Heart left ventricle (tissue), 13 donors: ENCODE data around the gene MYORG.

Experiments
- POLR2A ChIP-seq, 2 donors: fragments of 450-650 bp; IDR thresholded peaks; one replicate each; pipeline ENCODE4 v1.6.1; 2017; ENCODE audit warnings: antibody characterized with exemption in 2 of 2, mild to moderate bottlenecking in 2 of 2, moderate library complexity in 2 of 2
- TF ChIP-seq, protein P1 (sequence below), 12 donors: fragments of 200-600 bp; sonication (generic) in 4 of 12; IDR thresholded peaks; one replicate each; pipeline versions ENCODE4 v1.5.0 to v1.8.0; 2018 to 2022; ENCODE audit warnings: antibody characterized with exemption in 12 of 12, mild to moderate bottlenecking in 5 of 12
- donor health status: ischemic (EF 13 %, LVEDD 7.1; RV severe dilation, severe dysfunction).
- donor health status: DM: no; HTN: yes; CAD: no.
- donor health status: DM: no; HTN: no; CAD: no.
- donor health status: ischemic (EF 25% LVEDD 6.9; RV normal size, moderate dysfunction).
- donor health status: ischemic (EF 25% LVEDD 5.7; RV mildly dilated, moderate dysfunction).
- donor health status: ischemic (EF 35%, LVEDD 5.7; RV mildly dilated, moderate dysfunction).
- donor health status: nonischemic (EF 11% LVEDD 7.7; RV severe dilation, severe dysfunction).
- donor health status: DM: yes; HTN: yes; CAD: no.
- donor health status: PGD.
- donor health status: ischemic (EF 29% LVEDD 5.4; RV normal size, mild dysfunction).
- donor health status: nonischemic (EF 23%, LVEDD 6.1; RV moderate dilation, normal function).

GRCh38 chr9:34374905-34375552 is 1.7 kb downstream of the MYORG start:
- TF ChIP-seq, protein P1, sequence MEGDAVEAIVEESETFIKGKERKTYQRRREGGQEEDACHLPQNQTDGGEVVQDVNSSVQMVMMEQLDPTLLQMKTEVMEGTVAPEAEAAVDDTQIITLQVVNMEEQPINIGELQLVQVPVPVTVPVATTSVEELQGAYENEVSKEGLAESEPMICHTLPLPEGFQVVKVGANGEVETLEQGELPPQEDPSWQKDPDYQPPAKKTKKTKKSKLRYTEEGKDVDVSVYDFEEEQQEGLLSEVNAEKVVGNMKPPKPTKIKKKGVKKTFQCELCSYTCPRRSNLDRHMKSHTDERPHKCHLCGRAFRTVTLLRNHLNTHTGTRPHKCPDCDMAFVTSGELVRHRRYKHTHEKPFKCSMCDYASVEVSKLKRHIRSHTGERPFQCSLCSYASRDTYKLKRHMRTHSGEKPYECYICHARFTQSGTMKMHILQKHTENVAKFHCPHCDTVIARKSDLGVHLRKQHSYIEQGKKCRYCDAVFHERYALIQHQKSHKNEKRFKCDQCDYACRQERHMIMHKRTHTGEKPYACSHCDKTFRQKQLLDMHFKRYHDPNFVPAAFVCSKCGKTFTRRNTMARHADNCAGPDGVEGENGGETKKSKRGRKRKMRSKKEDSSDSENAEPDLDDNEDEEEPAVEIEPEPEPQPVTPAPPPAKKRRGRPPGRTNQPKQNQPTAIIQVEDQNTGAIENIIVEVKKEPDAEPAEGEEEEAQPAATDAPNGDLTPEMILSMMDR (IDR thresholded peaks at IDR 0.05): no peak
- TF ChIP-seq POLR2A (IDR thresholded peaks at IDR 0.05): no peak
